Measurements from ENCODE around the gene DLG3. TPM values are rescaled to one million over a fixed set of nuclear protein-coding genes. Genes with fewer than 3 reads are reported as not detected.

DLG3 gene
- total and polyA plus RNA-seq, 2 of the 8 experiments (the other 6 are each of a cell fraction or from before 2014, with no cell fraction given) = 29.2 to 63.8 TPM

DNA sequence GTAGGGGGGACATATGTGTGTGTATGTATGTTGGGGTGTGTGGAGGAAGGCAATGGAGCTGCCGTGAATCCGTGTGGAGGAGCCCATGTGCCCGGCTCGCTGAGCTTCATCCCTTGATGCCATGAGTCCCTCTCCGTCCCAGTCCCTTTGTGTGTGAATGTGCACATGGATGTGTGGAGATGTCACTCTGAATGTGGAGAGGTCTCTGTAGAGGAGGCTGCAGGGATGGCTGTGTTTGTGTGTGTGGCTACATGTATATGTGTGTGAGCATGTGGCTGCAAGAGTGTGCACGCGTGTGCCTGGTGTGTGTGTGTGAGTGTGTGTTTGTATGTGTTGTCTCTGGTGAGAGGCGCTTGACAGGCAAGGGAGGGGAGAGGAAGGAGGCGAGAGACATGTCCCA is 1.3 kb downstream of the DLG3 start (continued):
- TF ChIP-seq, protein P1, sequence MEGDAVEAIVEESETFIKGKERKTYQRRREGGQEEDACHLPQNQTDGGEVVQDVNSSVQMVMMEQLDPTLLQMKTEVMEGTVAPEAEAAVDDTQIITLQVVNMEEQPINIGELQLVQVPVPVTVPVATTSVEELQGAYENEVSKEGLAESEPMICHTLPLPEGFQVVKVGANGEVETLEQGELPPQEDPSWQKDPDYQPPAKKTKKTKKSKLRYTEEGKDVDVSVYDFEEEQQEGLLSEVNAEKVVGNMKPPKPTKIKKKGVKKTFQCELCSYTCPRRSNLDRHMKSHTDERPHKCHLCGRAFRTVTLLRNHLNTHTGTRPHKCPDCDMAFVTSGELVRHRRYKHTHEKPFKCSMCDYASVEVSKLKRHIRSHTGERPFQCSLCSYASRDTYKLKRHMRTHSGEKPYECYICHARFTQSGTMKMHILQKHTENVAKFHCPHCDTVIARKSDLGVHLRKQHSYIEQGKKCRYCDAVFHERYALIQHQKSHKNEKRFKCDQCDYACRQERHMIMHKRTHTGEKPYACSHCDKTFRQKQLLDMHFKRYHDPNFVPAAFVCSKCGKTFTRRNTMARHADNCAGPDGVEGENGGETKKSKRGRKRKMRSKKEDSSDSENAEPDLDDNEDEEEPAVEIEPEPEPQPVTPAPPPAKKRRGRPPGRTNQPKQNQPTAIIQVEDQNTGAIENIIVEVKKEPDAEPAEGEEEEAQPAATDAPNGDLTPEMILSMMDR (IDR thresholded peaks at IDR 0.05; ENCODE audit: control extremely low read depth in 1 of 3, insufficient read depth in 1 of 3, low read depth in 1 of 3, low read length in 3 of 3) = no peak
- TF ChIP-seq POLR2A (IDR thresholded peaks at IDR 0.05; ENCODE audit: control extremely low read depth in 1 of 2, low read depth in 2 of 2, low read length in 2 of 2) = no peak
